A549 (cell line): Measurements from ENCODE around the gene CAMTA1.

Experiments used
- CEBPB ChIP-seq, 2 experiments: fragments of >200 bp in 1 of 2; sonication (Bioruptor Twin) in 1 of 2; formaldehyde crosslinking in 1 of 2; IDR thresholded peaks; 2 replicates each; pipeline ENCODE4 v1.6.1; 2012 to 2016
- CTCF ChIP-seq: fragments of >200 bp; sonication (Bioruptor Twin); formaldehyde crosslinking; IDR thresholded peaks from 3 replicates; pipeline ENCODE4 v1.5.1; 2016
- HDAC2 ChIP-seq: fragments of 200-600 bp; sonication (generic); IDR thresholded peaks from 2 replicates; pipeline ENCODE4 v1.6.1; 2016
- MAFK ChIP-seq: fragments of 450-650 bp; IDR thresholded peaks from 2 replicates; pipeline ENCODE4 v1.6.1; 2014; ENCODE audit not compliant: partially characterized antibody
- MAX ChIP-seq: IDR thresholded peaks from 2 replicates; pipeline ENCODE4 v1.6.1; 2012
- MYC ChIP-seq: IDR thresholded peaks from 2 replicates; pipeline ENCODE4 v1.6.1; 2012; ENCODE audit warnings: mild to moderate bottlenecking, inconsistent platforms, low read length, improper control_type of control experiment, borderline replicate concordance
- NR3C1 ChIP-seq: fragments of >200 bp; sonication (Bioruptor Twin); formaldehyde crosslinking; IDR thresholded peaks from 3 replicates; pipeline ENCODE4 v1.6.1; 2017
- POLR2A ChIP-seq: IDR thresholded peaks from 2 replicates; pipeline ENCODE4 v1.6.1; 2012; ENCODE audit warnings: mild to moderate bottlenecking, low read length
- POLR2AphosphoS2 ChIP-seq: conservative IDR thresholded peaks from 2 replicates; pipeline ENCODE4 v1.6.1; 2012; ENCODE audit warnings: low read length, improper control_type of control experiment, inconsistent platforms
- RCOR1 ChIP-seq: fragments of 150-350 bp; IDR thresholded peaks from 2 replicates; pipeline ENCODE4 v1.6.1; 2014; ENCODE audit warnings: antibody characterized with exemption, low read length, low read depth
- REST ChIP-seq: fragments of 200-600 bp; sonication (generic); IDR thresholded peaks from 2 replicates; pipeline ENCODE4 v1.6.1; 2016; ENCODE audit warnings: antibody characterized with exemption, mild to moderate bottlenecking, moderate library complexity
- RFX5 ChIP-seq: fragments of 450-650 bp; IDR thresholded peaks from 2 replicates; pipeline ENCODE4 v1.7.1; 2014; ENCODE audit warnings: antibody characterized with exemption, mild to moderate bottlenecking, moderate library complexity

- no peak for TF ChIP-seq CTCF
- no peak for TF ChIP-seq CEBPB (IDR thresholded peaks at IDR 0.05)
- no peak for TF ChIP-seq POLR2A
- no peak for TF ChIP-seq MAX
- no peak for TF ChIP-seq HDAC2
- TF ChIP-seq REST, result no peak
- TF ChIP-seq NR3C1, result no peak
- TF ChIP-seq POLR2AphosphoS2, result no peak
- TF ChIP-seq RFX5, result no peak
- no peak for TF ChIP-seq RCOR1
- no peak for TF ChIP-seq MAFK
- TF ChIP-seq MYC, result no peak
Measured at GRCh38 chr1:7744882-7745281, 959.6 kb downstream of the CAMTA1 start.
